HG03097 (cell line): ENCODE results near the gene GATA1.
"Not testable (repeated sequence)": the region's sequence is repeated elsewhere in the genome, so short reads cannot be mapped to it uniquely, and the experiment has no call there.

Experiments
- ATAC-seq: cut with Tn5 transposase; IDR thresholded peaks from one replicate; pipeline ENCODE4 v1.9.1; 2021; ENCODE audit not compliant: unreplicated experiment, low FRiP score

The GATA1 gene

DNA sequence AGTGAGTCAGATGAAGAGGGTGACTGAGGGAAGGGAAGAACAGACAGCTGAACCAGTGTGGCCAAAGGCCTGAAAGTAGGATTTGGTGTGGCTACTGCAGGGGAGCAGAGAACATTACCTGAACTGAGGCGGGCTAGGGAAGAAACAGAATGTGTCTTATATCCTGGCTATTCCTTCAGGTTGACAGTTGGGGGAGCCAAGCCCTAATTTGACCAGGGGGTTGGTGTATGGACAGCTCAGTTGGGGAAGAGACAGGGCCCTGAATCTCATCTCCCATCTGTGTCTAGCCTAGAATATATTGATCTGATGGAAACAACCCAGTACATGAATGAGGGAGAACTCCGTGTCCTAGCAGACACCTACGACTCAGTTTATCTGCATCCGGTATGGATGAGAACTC is 19.7 kb downstream of the GATA1 start:
- no peak for ATAC-seq

DNA sequence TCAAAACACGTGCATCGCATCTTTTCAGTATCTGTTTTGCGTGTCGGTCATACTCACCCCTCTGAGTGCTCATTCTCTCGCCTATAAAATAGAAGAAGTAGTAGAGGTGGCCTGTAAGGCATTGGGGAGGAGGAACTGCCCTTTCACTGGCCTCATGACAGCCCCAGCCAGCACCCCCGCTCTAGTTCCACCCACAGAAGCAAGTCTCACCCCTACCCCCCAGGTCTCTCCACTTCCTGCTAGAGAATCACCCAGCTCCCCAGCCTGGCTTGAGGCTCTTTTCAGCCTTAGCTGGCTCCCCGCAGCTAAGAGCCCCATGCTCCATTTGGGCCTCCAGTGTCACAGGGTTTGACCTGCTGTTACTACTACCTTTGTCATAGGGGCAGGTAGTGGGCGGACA is 27.3 kb downstream of the GATA1 start:
- ATAC-seq: no peak

DNA sequence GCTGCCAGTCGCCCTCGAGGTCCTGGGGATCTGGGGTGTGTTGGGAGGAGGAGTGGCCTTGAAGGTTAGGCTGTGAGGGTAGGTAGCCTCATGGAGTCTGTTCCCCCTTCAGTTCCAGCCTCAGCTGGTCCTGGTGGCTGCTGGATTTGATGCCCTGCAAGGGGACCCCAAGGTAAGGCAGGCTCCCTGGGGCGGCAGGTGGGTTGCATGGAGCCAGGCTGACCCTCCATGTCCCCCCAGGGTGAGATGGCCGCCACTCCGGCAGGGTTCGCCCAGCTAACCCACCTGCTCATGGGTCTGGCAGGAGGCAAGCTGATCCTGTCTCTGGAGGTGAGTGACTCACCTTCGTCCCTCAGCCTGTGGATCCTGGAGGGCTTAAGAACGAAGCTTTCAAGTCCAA is 28.3 kb downstream of the GATA1 start:
- no peak for ATAC-seq

DNA sequence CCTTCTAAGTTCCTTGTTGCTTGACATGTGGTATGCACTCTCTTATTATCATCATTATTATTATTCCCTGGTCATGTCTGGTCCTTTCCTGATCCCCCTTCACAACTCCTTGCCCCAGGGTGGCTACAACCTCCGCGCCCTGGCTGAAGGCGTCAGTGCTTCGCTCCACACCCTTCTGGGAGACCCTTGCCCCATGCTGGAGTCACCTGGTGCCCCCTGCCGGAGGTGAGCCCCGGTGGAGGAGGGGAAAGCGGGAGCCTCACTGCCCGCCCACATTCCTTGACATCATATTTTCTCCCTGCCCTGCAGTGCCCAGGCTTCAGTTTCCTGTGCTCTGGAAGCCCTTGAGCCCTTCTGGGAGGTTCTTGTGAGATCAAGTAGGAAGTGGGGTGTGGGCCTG is 28.9 kb downstream of the GATA1 start:
- ATAC-seq: no peak

DNA sequence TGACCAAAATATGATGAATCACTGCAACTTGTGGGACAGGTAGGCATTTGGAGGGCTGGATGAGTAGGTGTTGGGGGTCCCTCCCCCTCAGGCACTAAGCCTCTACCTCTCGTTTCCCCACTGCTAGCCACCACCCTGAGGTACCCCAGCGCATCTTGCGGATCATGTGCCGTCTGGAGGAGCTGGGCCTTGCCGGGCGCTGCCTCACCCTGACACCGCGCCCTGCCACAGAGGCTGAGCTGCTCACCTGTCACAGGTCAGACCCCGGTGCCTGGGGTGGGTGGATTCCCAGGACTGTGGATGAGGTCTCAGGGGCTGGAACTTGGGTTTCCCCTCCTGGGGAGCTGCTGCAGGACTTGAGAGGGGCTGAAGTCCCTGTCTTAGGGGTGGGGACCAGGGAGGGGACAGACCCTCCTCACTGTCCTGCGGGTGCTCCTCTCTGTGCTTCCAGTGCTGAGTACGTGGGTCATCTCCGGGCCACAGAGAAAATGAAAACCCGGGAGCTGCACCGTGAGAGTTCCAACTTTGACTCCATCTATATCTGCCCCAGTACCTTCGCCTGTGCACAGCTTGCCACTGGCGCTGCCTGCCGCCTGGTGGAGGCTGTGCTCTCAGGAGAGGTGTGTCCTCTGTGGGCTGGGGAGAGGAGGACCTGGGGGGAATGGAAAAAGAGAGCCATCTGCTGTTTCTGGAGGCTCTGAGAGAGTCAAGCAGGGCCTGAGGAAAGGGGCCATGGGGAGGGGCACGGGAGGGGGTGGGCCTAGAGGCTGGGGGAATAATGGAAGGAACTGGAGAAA is 29.8 kb downstream of the GATA1 start:
- ATAC-seq: no peak

DNA sequence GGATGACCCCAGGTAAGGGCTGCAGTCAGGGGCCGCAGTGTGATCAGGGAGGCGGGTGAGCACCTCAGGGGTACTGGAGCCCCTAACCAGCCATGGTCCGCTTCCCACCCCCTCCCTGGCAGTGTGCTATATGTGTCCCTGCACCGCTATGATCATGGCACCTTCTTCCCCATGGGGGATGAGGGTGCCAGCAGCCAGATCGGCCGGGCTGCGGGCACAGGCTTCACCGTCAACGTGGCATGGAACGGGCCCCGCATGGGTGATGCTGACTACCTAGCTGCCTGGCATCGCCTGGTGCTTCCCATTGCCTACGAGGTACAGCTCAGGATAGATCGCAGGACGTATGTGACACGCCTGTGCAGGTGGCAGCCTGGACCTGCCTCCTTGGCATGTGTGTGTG is 31.7 kb downstream of the GATA1 start:
- no peak for ATAC-seq

DNA sequence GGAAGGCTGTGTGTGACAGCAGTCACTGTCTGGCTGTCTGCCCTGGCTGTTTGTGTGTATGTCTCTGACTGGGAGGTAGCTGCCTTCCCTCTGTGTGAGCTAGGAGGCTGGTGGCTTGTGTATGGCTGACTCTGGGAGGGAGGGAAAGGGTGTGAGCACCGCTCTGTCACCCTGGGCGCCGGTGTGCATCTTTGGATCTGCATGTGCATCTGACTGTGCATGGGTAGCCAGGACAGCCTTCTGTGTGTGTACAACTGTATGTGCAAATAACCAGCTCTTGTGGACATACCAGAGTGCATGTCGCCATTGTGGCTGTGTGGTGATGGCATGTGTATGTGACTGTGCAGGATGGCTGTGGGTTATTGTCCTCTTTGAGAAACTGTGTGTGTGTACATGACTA is 32.5 kb downstream of the GATA1 start:
- no peak for ATAC-seq

DNA sequence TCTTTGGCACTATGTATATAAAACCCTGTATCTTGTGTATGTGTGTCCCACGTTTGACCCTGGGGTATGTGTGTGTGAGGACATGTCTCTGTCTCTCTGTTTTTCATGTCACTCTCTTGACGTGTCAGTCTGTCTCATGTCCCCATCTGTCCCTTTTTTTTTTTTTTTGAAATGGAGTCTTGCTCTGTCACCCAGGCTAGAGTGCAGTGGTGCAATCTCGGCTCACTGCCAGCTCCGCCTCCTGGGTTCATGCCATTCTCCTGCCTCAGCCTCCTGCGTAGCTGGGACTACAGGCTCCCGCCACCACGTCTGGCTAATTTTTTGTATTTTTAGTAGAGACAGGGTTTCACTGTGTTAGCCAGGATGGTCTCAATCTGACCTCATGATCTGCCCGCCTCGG is 33.0 kb downstream of the GATA1 start:
- not testable (repeated sequence) for ATAC-seq

DNA sequence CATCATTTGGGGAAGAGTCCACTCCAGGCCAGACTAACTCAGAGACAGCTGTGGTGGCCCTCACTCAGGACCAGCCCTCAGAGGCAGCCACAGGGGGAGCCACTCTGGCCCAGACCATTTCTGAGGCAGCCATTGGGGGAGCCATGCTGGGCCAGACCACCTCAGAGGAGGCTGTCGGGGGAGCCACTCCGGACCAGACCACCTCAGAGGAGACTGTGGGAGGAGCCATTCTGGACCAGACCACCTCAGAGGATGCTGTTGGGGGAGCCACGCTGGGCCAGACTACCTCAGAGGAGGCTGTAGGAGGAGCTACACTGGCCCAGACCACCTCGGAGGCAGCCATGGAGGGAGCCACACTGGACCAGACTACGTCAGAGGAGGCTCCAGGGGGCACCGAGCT is 36.7 kb downstream of the GATA1 start:
- no peak for ATAC-seq

DNA sequence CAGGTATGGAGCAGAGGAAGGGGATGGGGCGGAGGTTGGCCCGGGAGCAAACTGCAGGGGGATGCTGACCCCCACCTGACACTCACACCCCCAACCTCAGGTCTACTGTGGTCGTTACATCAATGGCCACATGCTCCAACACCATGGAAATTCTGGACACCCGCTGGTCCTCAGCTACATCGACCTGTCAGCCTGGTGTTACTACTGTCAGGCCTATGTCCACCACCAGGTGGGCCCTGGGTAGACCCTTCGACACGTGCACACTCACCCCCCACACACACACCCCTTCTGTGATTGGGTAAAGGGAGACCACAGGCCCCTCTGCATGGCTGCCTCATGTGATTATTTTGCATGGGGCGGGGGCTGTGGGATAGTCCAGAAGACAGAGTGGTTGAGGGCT is 37.7 kb downstream of the GATA1 start:
- ATAC-seq: no peak

DNA sequence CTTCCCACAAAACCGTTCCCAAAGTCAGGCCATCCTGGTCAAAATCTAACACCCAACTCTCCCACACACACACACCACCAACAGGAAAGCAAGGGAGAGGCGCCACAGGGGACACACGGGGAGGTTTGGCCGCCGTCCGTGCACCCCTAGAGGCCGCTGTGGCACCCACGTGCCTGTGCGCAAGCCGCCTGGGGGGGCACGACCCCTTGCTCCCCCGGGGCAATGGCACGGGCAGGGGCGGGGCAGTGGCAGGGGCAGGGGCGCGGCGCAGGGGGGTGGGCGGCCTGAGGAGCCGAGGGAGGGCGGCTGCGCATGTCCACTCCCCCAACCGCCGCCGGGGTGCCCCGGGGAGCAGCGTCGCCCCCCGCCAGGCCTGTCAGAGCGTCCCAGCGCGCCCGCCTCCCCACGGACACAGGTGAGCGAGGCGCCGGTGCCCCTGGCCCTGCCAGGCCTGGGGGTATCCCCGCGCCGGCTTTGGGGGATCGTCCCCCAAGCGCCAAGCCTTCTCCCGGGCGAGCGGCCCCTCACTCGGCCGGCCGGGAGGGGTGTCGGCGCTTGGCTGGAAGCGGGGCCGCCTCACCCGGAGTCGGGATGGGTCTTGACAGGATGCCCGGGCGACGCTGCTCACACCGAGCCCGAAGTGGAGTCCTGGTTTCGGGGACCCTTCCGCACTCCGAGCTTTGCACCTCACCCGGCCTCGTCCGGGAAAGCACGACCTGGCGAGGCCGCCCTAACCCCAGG is 39.9 kb downstream of the GATA1 start, which contains the start of gene ERAS:
Gene ERAS, plus strand, starts transcription at position 379 of the 741 bp plus-strand sequence. CDS start 2,611 bp downstream, outside the sequence.
- ATAC-seq: no peak

DNA sequence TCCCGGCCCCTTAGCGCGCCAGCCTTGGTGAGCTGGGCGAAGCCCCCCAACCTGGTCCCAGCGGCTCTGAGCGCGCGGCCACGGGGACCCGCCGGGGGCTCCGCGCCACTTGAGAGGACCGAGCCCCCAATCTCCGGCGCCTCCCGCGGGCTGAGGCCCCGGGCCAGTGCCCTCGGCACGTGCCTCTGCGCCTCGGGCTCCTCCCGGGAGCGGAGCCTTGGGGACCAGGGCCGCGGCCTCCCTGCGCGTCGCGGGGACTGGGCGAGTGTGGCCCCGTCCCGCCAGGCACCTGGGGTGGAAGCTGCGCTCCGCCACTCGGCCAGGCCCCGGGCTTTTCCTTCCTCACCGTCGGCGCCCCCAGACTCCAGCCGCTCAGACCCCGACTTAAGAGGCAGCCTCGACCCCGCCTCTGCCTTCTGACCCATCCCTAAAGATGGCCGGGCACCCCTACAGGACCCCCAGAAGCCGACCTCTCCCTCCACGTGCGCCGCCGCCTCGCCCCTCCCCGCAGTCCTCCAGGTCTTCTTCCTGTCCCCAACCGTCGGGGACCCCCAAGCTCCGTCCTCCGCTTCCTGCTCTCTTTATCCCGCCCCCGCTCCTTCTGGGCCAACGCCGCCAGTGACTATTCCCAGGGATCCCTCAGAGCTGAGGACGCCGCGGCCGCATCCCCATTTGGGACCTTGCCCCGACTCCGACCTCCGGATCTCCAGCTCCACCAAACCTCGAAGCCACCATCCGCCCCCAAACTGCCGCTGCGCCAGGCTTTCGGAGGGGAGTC is 40.7 kb downstream of the GATA1 start:
- ATAC-seq: no peak

DNA sequence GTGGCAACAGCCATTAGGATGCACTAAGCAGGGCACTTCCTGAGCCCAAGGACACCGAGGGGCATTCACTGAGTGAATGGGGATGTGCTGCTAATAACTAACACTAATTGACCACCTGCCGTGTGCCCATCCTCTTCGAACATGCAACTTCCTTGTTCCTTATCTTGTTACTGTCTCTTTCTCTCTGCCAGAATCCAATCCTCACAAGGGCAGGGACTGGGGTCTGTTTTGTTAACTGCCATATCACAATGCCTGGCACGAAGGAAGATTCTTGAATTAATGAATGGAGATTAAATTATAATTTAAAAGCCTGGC is 41.2 kb downstream of the GATA1 start:
- no peak for ATAC-seq

DNA sequence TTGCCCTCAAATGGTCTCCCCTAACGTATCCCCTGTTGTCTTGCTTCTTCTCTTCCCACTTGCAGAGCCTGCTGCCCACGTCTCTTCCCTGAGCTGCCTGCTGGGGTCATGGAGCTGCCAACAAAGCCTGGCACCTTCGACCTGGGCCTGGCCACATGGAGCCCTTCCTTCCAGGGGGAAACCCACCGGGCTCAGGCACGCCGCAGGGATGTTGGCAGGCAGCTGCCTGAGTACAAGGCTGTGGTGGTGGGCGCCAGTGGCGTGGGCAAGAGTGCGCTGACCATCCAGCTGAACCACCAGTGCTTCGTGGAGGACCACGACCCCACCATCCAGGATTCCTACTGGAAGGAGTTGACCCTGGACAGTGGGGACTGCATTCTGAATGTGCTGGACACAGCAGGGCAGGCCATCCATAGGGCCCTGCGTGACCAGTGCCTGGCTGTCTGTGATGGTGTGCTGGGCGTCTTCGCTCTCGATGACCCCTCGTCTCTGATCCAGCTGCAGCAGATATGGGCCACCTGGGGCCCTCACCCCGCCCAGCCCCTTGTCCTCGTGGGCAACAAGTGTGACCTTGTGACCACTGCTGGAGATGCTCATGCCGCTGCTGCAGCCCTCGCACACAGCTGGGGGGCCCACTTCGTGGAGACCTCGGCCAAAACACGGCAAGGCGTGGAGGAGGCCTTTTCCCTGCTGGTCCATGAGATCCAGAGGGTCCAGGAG is 42.8 kb downstream of the GATA1 start:
- no peak for ATAC-seq

DNA sequence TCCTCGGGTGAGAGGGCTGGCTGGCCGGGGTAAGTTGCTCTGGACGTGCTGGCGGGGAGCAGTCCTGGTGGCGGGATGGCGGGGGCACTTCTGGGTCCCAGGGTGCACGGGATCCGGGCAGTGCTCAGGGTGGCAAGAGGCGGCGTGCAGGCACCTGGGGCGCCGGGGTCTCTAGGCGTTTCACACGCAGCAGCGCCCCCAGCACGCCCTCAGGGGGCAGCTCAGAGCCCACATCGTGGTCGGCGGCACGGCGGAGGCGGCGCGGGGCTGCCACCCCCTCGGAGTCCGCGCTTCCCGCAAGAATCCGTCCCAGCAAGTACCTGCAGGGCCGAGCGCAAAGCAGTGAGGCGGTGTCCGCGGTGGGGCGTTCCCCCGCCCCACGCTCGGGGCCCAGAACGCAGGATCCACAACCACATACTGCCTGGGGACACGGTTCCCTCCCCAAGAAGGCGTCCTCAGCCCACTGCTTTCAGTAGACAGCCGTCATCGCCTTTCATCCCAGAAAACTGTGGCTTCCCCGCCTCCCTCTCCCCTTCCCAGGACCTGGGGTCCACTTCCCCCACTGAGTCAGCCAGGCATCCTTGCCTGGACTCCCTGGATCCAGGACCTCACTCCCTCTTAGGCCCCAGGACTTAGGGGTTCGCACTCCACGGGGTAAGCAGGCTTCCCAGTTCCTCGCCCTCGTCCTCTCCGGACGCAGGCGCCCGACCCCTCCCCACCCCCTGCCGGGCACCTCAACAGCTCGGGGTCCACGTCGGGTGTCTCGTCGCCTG is 44.9 kb downstream of the GATA1 start:
- no peak for ATAC-seq

DNA sequence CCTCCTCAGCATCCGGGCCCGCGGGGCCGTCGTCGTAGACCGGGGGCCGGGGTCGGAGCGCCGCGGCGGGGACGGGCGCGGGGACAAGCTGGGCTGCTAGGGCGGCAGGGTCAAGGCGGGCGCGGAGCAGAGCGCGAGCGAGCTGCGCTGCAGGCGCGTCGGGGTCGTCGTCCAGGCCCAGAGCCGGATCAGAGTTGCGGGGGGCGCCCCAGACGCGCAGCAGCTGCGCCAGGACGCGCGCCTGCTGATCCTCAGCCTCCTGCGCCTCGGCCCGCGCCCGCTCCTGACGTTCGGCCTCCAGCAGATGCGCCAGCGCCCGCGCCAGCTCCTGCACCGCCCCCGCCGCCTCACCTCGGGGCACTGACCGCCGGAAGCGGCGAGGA is 45.5 kb downstream of the GATA1 start:
- ATAC-seq: no peak

DNA sequence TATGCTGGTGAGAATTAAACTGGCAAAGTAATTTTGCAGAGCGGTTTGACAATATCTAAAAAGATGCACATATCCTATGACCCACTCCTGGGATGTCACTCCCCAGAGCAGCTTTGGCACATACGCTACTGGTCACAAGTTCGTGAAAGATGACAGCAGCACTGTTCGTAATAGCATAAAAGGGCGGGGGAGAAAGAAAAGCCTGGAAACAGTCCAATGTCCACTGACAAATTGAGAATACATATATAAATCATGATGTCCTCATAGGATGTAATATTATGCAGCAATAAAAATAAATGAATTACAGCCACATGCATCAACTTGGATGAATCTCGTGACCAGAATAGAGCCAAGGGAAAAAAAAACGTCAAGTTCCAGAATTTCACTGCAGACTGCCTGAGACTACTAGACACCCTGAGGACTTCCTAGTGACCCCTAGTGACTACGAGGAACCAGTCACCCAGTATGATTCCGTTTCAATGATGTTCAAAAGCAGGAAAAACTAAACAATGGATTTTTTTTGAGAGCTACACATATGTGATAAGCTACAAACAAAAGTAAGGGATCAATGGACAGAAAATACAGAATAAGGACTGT is 47.2 kb downstream of the GATA1 start:
- ATAC-seq: no peak

DNA sequence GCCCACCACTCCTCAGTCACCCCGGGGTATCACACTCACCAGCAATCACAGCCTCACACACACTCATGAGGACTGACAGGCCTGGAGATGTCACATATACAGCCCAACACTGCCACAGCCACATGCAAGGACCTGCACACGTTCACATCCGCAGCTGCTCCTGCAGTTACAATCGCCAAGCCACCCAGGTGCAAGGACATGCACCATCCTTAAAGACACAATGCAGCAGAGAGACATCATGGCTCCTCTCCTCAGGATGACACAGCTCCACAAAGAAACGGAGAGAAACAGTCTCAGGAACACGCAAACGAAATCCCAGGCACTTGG is 48.0 kb downstream of the GATA1 start:
- no peak for ATAC-seq

DNA sequence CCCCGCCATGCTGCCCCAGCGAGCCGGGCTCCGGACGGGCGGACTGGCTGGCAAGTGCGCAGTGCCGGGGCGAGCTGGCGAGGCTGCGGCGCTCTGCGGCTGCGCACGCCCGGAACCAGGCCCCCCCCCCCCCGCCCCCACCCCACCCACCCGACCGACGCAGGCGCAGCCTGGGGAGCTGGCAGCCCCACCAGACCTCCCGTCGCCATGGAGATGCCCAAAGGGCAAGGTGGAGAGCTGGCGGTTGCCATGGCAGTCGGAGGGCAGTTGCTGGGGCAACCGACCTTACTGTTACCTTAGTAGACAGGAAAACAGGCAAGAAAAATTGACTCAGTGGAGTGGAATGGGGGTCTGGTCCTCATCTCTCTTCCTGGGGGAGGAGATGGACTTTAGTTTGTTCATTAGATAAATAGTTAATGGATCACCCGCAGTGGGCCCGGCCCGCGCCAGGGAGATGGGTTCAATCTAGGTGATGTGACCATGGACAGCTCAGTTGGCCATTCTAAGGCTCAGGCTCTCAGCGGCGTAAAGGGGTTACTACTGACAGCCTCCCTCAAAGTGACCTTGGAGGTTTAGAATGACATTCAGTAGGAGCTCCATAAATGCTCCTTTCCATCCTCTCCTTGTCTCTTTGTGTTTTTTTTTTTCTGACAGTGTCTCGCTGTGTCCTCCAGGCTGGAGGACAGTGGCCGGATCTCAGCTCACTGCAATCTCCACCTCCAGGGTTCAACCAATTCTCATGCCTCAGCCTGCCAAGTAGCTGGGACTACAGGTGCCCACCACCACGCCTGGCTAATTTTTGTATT is 49.3 kb downstream of the GATA1 start, which contains the start of gene PCSK1N:
Gene PCSK1N, minus strand, starts transcription at position 87 of the 806 bp plus-strand sequence. Its CDS starts 78 bp downstream, at position 9.
- ATAC-seq: no peak
